SK-N-SH (cell line): ENCODE results near the gene MARS1. TPM values are rescaled to one million over a fixed set of nuclear protein-coding genes. Genes with fewer than 3 reads are reported as not detected.
A peak's percentile ranks its signal among the peaks of the same experiment; 100 is the strongest.

Source experiments
- CTCF ChIA-PET: fragments of 300-600, 350-600 bp; formaldehyde crosslinking; extraction: SDS; loops from one replicate; lab custom pipeline; 2021; lab: Yijun Ruan, JAX
- POLR2A ChIA-PET: fragments of 350-600 bp; sonication (Branson Sonifier 250); formaldehyde crosslinking; extraction: SDS; loops from one replicate; lab custom pipeline; 2020; ENCODE audit warnings: antibody characterized with exemption, inconsistent platforms; lab: Yijun Ruan, JAX
- DNase-seq: peaks from one replicate; pipeline ENCODE4 v3.0.0; 2012
- H2AFZ ChIP-seq: fragments of 200-600 bp; sonication (generic); 2 replicates; pipeline ENCODE4 v1.8.1; 2016; ENCODE audit warnings: antibody characterized with exemption, mild to moderate bottlenecking, low read depth
- H3F3A ChIP-seq: fragments of 200-600 bp; sonication (generic); replicated peaks from 2 replicates; pipeline ENCODE3; 2016; ENCODE audit warnings: antibody characterized with exemption, mild to moderate bottlenecking; ENCODE audit not compliant: insufficient read depth
- H3K27ac ChIP-seq, 2 experiments: fragments of 200-500 bp in 1 of 2; fragments of 200-600 bp in 1 of 2; sonication (Bioruptor generic) in 1 of 2; sonication (generic), shearing (Covaris generic) in 1 of 2; 2 replicates each; pipeline versions ENCODE4 v1.5.1 to v1.6.1; 2014 to 2016; ENCODE audit warnings: low read depth in 2 of 2, inconsistent platforms in 1 of 2, low read length in 1 of 2, mild to moderate bottlenecking in 1 of 2, mixed read lengths in 1 of 2
- H3K27me3 ChIP-seq: fragments of 200-600 bp; sonication (generic), shearing (Covaris generic); 2 replicates; pipeline ENCODE4 v1.6.1; 2016; ENCODE audit warnings: mixed run types; ENCODE audit not compliant: insufficient read depth
- H3K36me3 ChIP-seq, 2 experiments: fragments of 200-500 bp in 1 of 2; fragments of 200-600 bp in 1 of 2; sonication (Bioruptor generic) in 1 of 2; sonication (generic) in 1 of 2; replicated peaks in 1 of 2; 2 replicates each; pipeline versions ENCODE3 to v1.5.1; 2014 to 2016; ENCODE audit warnings: low read length in 1 of 2, mild to moderate bottlenecking in 1 of 2; ENCODE audit not compliant: insufficient read depth in 2 of 2, control insufficient read depth in 1 of 2
- H3K4me1 ChIP-seq, 2 experiments: fragments of 200-500 bp in 1 of 2; fragments of 200-600 bp in 1 of 2; sonication (Bioruptor generic) in 1 of 2; sonication (generic), shearing (Covaris generic) in 1 of 2; 2 replicates each; pipeline versions ENCODE4 v1.5.1 to v1.6.1; 2014 to 2016; ENCODE audit warnings: low read depth in 1 of 2, low read length in 1 of 2, mixed run types in 1 of 2; ENCODE audit not compliant: insufficient read depth in 2 of 2, control insufficient read depth in 1 of 2
- H3K4me2 ChIP-seq: fragments of 200-600 bp; sonication (generic), shearing (Covaris generic); 2 replicates; pipeline ENCODE4 v1.6.1; 2017; ENCODE audit warnings: mixed run types
- H3K4me3 ChIP-seq, 2 experiments: fragments of 200-500 bp in 1 of 2; fragments of 200-600 bp in 1 of 2; sonication (Bioruptor generic) in 1 of 2; sonication (generic), shearing (Covaris generic) in 1 of 2; 2 replicates each; pipeline versions ENCODE4 v1.5.1 to v1.8.1; 2014 to 2016; ENCODE audit warnings: low read depth in 2 of 2, inconsistent platforms in 1 of 2, low read length in 1 of 2, mild to moderate bottlenecking in 1 of 2, mixed read lengths in 1 of 2, moderate library complexity in 1 of 2
- H3K79me2 ChIP-seq: fragments of 200-600 bp; sonication (generic); 2 replicates; pipeline ENCODE4 v1.8.1; 2017; ENCODE audit warnings: mild to moderate bottlenecking; ENCODE audit not compliant: insufficient read depth
- H3K9ac ChIP-seq: fragments of 200-600 bp; sonication (generic); 2 replicates; pipeline ENCODE4 v1.6.1; 2017; ENCODE audit warnings: mixed run types
- H3K9me2 ChIP-seq: fragments of 200-600 bp; sonication (generic); 2 replicates; pipeline ENCODE4 v1.6.1; 2017; ENCODE audit warnings: mixed run types
- H3K9me3 ChIP-seq: fragments of 200-600 bp; sonication (generic); 2 replicates; pipeline ENCODE4 v1.6.1; 2017; ENCODE audit warnings: mixed run types, mild to moderate bottlenecking, moderate library complexity
- H4K20me1 ChIP-seq: fragments of 200-600 bp; sonication (generic); 2 replicates; pipeline ENCODE4 v1.6.1; 2017; ENCODE audit warnings: mild to moderate bottlenecking, mixed run types; ENCODE audit not compliant: insufficient read depth
- ELF1 ChIP-seq: IDR thresholded peaks from 2 replicates; pipeline ENCODE4 v1.4.0; 2012
- EP300 ChIP-seq, 2 experiments: IDR thresholded peaks; 2 replicates each; pipeline versions ENCODE4 v1.4.0 to v1.6.1; 2012; ENCODE audit warnings: borderline replicate concordance in 1 of 2, low read depth in 1 of 2, low read length in 1 of 2
- FOXJ3 ChIP-seq: sonication (generic); formaldehyde crosslinking; IDR thresholded peaks from 2 replicates; pipeline ENCODE4 v1.5.1; 2020; ENCODE audit warnings: mild to moderate bottlenecking, missing genetic modification reagents
- GABPA ChIP-seq: IDR thresholded peaks from 2 replicates; pipeline ENCODE4 v1.4.0; 2012; ENCODE audit warnings: low read depth, mild to moderate bottlenecking
- GATA2 ChIP-seq: sonication (generic); formaldehyde crosslinking; IDR thresholded peaks from 2 replicates; pipeline ENCODE4 v1.5.0; 2020; ENCODE audit warnings: mild to moderate bottlenecking, missing genetic modification reagents
- JUND ChIP-seq: IDR thresholded peaks from 2 replicates; pipeline ENCODE4 v1.4.0; 2012
- NFIC ChIP-seq: IDR thresholded peaks from 2 replicates; pipeline ENCODE4 v1.4.0; 2012; ENCODE audit warnings: borderline replicate concordance
- POLR2AphosphoS5 ChIP-seq: IDR thresholded peaks from 2 replicates; pipeline ENCODE4 v1.6.1; 2012; ENCODE audit warnings: low read depth, low read length
- RAD21 ChIP-seq: IDR thresholded peaks from 2 replicates; pipeline ENCODE4 v1.6.1; 2012; ENCODE audit warnings: mild to moderate bottlenecking, low read length
- RFX5 ChIP-seq: IDR thresholded peaks from 2 replicates; pipeline ENCODE4 v1.6.1; 2012; ENCODE audit warnings: mild to moderate bottlenecking, improper control_type of control experiment, low read length
- RXRA ChIP-seq: IDR thresholded peaks from 2 replicates; pipeline ENCODE4 v1.4.0; 2012; ENCODE audit warnings: low read depth, mild to moderate bottlenecking, borderline replicate concordance
- TAF1 ChIP-seq: IDR thresholded peaks from 2 replicates; pipeline ENCODE4 v1.6.1; 2012; ENCODE audit warnings: low read depth, mild to moderate bottlenecking, low read length, moderate library complexity, borderline replicate concordance
- TCF12 ChIP-seq: IDR thresholded peaks from 2 replicates; pipeline ENCODE4 v1.4.0; 2012
- TEAD4 ChIP-seq: IDR thresholded peaks from 2 replicates; pipeline ENCODE4 v1.4.0; 2012; ENCODE audit warnings: mild to moderate bottlenecking, borderline replicate concordance; ENCODE audit not compliant: insufficient read depth
- WGBS: methylation state at CpG from one replicate; pipeline ENCODE4 v1.1.6; 2017; ENCODE audit warnings: low lambda C conversion rate; 5-methylcytosine and 5-hydroxymethylcytosine counted together
- polyA plus RNA-seq, 3 experiments: library from polyadenylated mRNA; depleted of rRNA; stranded (reverse); fragments of >200 nt; gene quantifications; 2 replicates each; pipeline ENCODE4 v1.2.3, GENCODE V29; 2012
- TF ChIP-seq, protein P1 (sequence below): fragments of 150-350 bp; IDR thresholded peaks from 2 replicates; pipeline ENCODE4 v1.6.1; 2017; ENCODE audit warnings: antibody characterized with exemption, low read length, low read depth, borderline replicate concordance
- TF ChIP-seq, protein P2 (sequence below): IDR thresholded peaks from 2 replicates; pipeline ENCODE4 v1.4.0; 2012; ENCODE audit warnings: low read depth, borderline replicate concordance
- TF ChIP-seq, protein P3 (sequence below): IDR thresholded peaks from 2 replicates; pipeline ENCODE4; 2012
- TF ChIP-seq, protein P4 (sequence below): IDR thresholded peaks from 2 replicates; pipeline ENCODE4 v1.4.0; 2012; ENCODE audit warnings: low read depth

MARS1 gene
- polyA plus RNA-seq, 1 of the 3 experiments (the other 2 are of a cell fraction) = 158 TPM

DNA sequence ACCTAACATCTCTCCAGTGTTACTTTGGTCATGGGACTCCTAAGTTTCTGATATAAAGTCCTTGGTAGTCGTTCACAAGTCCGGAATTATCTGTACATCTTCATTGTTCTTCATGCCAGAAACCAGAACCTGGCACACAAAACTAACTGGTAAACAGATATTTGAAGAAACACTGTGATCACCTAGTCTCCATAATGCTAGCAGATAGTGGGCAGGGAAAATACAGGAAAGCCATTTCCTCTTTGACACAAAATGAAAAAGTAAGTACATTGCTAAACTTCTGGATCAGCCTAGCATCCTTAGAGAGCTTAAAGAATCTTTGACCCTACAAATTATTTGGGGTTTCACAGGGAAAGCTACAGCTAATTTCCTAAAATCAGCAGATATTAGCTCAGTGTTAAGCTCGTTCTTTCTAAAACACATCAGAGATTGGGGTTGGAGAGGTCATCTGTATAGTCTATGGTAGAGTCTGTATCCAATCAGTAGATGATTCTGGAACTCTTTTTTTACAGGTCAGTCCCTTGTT, 27.6 kb downstream of the MARS1 start:
- Histone ChIP-seq H3K4me1 (peaks cover 11 to 21% of the 10 kb centered on the region in 2 experiments), H3K9me2 (no peaks in the 10 kb centered on the region), H3F3A (peaks cover 54% of the 10 kb centered on the region), H3K9me3 (no peaks in the 10 kb centered on the region), H3K27ac (peak overlapping the region in 1 of 2 experiments; percentile 29; a peak in 1 of 4 replicates), H3K36me3 (peaks cover 61% of the 10 kb centered on the region in 2 experiments), H4K20me1 (peaks cover 41% of the 10 kb centered on the region), H3K27me3 (no peaks in the 10 kb centered on the region), H2AFZ (no peak overlapping the region), H3K4me3 (no peak overlapping the region), H3K9ac (no peak overlapping the region), H3K79me2 (peaks cover 37% of the 10 kb centered on the region), H3K4me2 (no peak overlapping the region)
- ChIA-PET POLR2A (interaction anchor here (1.3 to 2.2 kb wide), 4 partner anchors 14 to 31 kb away, joined by 4 to 8 read pairs (median 5); no protein-coding TSS in a partner anchor), CTCF (interaction anchor here (0.6 to 2.1 kb wide), 4 partner anchors 14 to 276 kb away, joined by 3 to 5 read pairs (median 4); partner anchors contain the start of gene GLI1)
- no peak for DNase-seq
- TF ChIP-seq RFX5 = no peak
- no peak for TF ChIP-seq TEAD4
- TF ChIP-seq, protein P1, sequence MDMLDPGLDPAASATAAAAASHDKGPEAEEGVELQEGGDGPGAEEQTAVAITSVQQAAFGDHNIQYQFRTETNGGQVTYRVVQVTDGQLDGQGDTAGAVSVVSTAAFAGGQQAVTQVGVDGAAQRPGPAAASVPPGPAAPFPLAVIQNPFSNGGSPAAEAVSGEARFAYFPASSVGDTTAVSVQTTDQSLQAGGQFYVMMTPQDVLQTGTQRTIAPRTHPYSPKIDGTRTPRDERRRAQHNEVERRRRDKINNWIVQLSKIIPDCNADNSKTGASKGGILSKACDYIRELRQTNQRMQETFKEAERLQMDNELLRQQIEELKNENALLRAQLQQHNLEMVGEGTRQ = no peak
- TF ChIP-seq, protein P2, sequence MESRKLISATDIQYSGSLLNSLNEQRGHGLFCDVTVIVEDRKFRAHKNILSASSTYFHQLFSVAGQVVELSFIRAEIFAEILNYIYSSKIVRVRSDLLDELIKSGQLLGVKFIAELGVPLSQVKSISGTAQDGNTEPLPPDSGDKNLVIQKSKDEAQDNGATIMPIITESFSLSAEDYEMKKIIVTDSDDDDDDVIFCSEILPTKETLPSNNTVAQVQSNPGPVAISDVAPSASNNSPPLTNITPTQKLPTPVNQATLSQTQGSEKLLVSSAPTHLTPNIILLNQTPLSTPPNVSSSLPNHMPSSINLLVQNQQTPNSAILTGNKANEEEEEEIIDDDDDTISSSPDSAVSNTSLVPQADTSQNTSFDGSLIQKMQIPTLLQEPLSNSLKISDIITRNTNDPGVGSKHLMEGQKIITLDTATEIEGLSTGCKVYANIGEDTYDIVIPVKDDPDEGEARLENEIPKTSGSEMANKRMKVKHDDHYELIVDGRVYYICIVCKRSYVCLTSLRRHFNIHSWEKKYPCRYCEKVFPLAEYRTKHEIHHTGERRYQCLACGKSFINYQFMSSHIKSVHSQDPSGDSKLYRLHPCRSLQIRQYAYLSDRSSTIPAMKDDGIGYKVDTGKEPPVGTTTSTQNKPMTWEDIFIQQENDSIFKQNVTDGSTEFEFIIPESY = no peak
- no peak for TF ChIP-seq TCF12
- TF ChIP-seq POLR2AphosphoS5 = no peak; the same call in 1 of the 2 replicates
- TF ChIP-seq GATA2 = no peak
- TF ChIP-seq EP300 (IDR thresholded peaks at IDR 0.05; ENCODE audit: borderline replicate concordance in 1 of 2, low read depth in 1 of 2, low read length in 1 of 2) = no peak
- TF ChIP-seq ELF1 = no peak
- TF ChIP-seq JUND = no peak
- no peak for TF ChIP-seq FOXJ3 (CRISPR knock-in tag)
- TF ChIP-seq GABPA = no peak
- no peak for TF ChIP-seq RXRA
- TF ChIP-seq NFIC = no peak
- WGBS = 76% methylated on average over 3 of the region's 3 CpGs

DNA sequence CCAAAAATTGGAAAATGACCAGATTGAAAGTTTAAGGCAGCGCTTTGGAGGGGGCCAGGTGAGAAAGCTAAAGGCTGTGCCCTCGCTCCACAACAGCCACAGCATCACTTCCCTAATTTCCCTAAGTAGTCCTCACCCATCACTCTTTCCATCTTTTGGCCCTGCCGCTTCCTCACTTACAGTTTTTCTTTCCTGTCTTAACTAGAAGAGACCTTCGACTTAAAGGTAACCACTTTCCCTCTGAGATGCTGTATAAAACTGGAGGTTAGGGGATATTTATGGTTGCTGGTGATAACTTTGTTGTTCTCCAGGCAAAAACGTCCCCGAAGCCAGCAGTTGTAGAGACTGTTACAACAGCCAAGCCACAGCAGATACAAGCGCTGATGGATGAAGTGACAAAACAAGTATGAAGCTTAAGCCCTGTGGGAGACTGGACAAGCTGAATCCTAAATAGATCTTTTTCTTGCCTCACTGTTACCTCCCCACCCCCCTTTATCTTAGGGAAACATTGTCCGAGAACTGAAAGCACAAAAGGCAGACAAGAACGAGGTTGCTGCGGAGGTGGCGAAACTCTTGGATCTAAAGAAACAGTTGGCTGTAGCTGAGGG, 28.2 kb downstream of the MARS1 start:
- Histone ChIP-seq H4K20me1 (peaks cover 41% of the 10 kb centered on the region), H3K9me3 (no peaks in the 10 kb centered on the region), H3F3A (peaks cover 57% of the 10 kb centered on the region), H3K27me3 (no peaks in the 10 kb centered on the region), H3K4me3 (no peak overlapping the region), H3K4me1 (peaks cover 14 to 23% of the 10 kb centered on the region in 2 experiments), H3K27ac (peak overlapping the region in 1 of 2 experiments; percentile 98; a peak in 1 of 4 replicates), H3K4me2 (no peak overlapping the region), H3K9ac (no peak overlapping the region), H3K36me3 (peaks cover 61% of the 10 kb centered on the region in 2 experiments), H3K9me2 (no peaks in the 10 kb centered on the region), H2AFZ (no peak overlapping the region), H3K79me2 (peaks cover 37% of the 10 kb centered on the region)
- ChIA-PET CTCF (interaction anchor here (0.5 to 1.0 kb wide), 2 partner anchors 208 to 277 kb away, joined by 3 to 4 read pairs; no protein-coding TSS in a partner anchor), POLR2A (interaction anchor here (1.3 to 2.2 kb wide), 4 partner anchors 15 to 30 kb away, joined by 4 to 8 read pairs (median 5); no protein-coding TSS in a partner anchor)
- no peak for DNase-seq
- WGBS = 94% methylated on average over 11 of the region's 11 CpGs
- TF ChIP-seq TAF1 (no peak), TEAD4 (no peak), GABPA (no peak), RAD21 (no peak)
- TF ChIP-seq, protein P2 = no peak
- TF ChIP-seq, protein P3, sequence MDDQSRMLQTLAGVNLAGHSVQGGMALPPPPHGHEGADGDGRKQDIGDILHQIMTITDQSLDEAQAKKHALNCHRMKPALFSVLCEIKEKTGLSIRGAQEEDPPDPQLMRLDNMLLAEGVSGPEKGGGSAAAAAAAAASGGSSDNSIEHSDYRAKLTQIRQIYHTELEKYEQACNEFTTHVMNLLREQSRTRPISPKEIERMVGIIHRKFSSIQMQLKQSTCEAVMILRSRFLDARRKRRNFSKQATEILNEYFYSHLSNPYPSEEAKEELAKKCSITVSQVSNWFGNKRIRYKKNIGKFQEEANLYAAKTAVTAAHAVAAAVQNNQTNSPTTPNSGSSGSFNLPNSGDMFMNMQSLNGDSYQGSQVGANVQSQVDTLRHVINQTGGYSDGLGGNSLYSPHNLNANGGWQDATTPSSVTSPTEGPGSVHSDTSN = no peak
- TF ChIP-seq, protein P4, sequence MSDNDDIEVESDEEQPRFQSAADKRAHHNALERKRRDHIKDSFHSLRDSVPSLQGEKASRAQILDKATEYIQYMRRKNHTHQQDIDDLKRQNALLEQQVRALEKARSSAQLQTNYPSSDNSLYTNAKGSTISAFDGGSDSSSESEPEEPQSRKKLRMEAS = no peak
- TF ChIP-seq, protein P1 = no peak
